Posterior cingulate gyrus (tissue), 11 donors: Measurements from ENCODE around the gene CRHBP.

ENCODE experiments used
- DNase-seq, 10 donors: peaks; one replicate each; pipeline versions ENCODE4 v3.0.0 to v3.0.0-alpha.2; 2020 to 2021; ENCODE audit warnings: mixed read lengths in 3 of 10
- intact Hi-C: fragments of 100-400 bp; cut with DNase I; formaldehyde crosslinking; loops from one replicate; pipeline ENCODE4 v1.15.1; 2023

Gene CRHBP

DNA sequence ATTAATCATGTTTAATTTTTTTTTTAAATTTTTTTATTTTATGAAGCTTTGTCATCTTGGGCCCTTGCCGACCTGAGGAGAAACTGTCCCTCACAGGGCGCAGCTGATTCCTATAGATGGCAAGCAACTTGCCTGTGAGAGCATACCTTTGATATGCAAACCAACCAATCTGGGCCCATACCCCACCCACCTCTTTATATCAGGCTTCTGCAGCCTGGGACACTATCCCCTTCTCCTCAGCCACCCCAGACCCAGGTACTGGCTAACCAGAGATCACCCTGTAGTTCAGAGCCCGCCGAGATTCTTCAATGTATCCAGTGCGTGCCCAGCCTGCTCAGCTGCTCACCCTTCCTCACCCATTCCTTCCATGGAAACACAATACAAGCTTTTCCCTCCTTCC is 58.7 kb downstream of the CRHBP start:
- intact Hi-C loops: no loop called here
- no peak for DNase-seq

GRCh38 chr5:77012601-77013000 is 59.8 kb downstream of the CRHBP start:
- no peak for DNase-seq
- intact Hi-C loops: no loop called here

- intact Hi-C loops: loop anchor here (2.0 kb wide), 1 partner anchor 147 kb away; no protein-coding TSS in a partner anchor
- DNase-seq: no peak
These were observed 63.2 kb downstream of the CRHBP start for GRCh38 chr5:77015938-77016569.

GRCh38 chr5:77016962-77017361 is 64.1 kb downstream of the CRHBP start:
- intact Hi-C loops: loop anchor here (2.0 kb wide), 1 partner anchor 148 kb away; no protein-coding TSS in a partner anchor
- DNase-seq: no peak

DNA sequence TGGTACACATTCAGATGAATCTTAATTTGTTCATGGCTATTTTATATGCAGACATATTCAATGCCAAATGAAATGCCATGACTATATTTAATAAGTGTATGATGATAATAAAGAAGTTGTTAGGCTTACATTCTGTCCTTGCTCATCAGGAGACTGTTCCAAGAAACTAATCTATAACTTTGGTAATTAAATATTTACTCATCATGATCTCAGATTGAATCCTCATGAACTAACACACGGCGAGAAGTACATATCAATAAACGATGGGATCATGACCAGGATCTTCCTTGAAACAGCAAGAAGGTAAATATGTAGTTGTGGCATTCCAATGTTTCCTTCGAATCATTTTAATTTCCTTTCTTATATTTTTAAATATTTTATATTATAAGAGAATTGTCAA is 64.8 kb downstream of the CRHBP start:
- intact Hi-C loops: loop anchor here (2.0 kb wide), 1 partner anchor 149 kb away; no protein-coding TSS in a partner anchor
- DNase-seq: no peak
